LNCaP clone FGC (cell line): ENCODE results near the gene OPCML.

ENCODE experiments used
- DNase-seq: peaks from one replicate; pipeline ENCODE4 v3.0.0-alpha.2; 2011; ENCODE audit warnings: low read depth
- H3K4me3 ChIP-seq: 2 replicates; pipeline ENCODE4 v1.5.1; 2011; ENCODE audit warnings: mild to moderate bottlenecking, low read depth, low read length, control low read depth
- TF ChIP-seq, protein P1 (sequence below): IDR thresholded peaks from 2 replicates; pipeline ENCODE4 v1.5.1; 2012; ENCODE audit warnings: mild to moderate bottlenecking; ENCODE audit not compliant: control insufficient read depth, insufficient read depth; ENCODE audit errors: extremely low read depth

OPCML gene

GRCh38 chr11:132821014-132821413 lies 711.3 kb downstream of the OPCML start:
- DNase-seq: no peak
- no peak overlapping the region for H3K4me3 ChIP-seq
- TF ChIP-seq, protein P1, sequence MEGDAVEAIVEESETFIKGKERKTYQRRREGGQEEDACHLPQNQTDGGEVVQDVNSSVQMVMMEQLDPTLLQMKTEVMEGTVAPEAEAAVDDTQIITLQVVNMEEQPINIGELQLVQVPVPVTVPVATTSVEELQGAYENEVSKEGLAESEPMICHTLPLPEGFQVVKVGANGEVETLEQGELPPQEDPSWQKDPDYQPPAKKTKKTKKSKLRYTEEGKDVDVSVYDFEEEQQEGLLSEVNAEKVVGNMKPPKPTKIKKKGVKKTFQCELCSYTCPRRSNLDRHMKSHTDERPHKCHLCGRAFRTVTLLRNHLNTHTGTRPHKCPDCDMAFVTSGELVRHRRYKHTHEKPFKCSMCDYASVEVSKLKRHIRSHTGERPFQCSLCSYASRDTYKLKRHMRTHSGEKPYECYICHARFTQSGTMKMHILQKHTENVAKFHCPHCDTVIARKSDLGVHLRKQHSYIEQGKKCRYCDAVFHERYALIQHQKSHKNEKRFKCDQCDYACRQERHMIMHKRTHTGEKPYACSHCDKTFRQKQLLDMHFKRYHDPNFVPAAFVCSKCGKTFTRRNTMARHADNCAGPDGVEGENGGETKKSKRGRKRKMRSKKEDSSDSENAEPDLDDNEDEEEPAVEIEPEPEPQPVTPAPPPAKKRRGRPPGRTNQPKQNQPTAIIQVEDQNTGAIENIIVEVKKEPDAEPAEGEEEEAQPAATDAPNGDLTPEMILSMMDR: no peak

DNA sequence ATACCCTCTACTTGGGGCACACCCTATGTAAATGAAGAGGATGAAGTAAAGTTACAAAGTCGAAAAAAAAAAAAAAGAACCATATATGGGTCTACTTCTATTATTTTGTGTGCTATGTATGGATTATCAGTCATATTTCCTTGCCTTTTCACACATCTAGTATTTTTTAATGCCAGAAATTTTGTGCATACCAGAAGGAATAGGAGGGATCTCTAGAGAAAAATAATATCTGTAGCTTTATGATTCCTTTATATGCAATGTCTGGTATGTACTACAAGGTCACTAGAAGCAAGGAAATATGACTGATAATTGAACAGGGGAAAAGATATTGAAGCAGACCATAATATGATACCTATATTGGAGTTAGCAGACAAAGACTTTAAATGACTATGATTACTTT lies 713.4 kb downstream of the OPCML start:
- TF ChIP-seq, protein P1: no peak
- H3K4me3 ChIP-seq: no peak overlapping the region
- DNase-seq: no peak

- H3K4me3 ChIP-seq: no peak overlapping the region
- TF ChIP-seq, protein P1: no peak
- DNase-seq: no peak
These were observed 714.9 kb downstream of the OPCML start for GRCh38 chr11:132817387-132817786.

- TF ChIP-seq, protein P1: no peak
- no peak for DNase-seq
- H3K4me3 ChIP-seq: no peak overlapping the region
These were observed 717.9 kb downstream of the OPCML start for GRCh38 chr11:132814410-132814809.

- DNase-seq: no peak
- no peak overlapping the region for H3K4me3 ChIP-seq
- TF ChIP-seq, protein P1: no peak
These were observed 720.7 kb downstream of the OPCML start for GRCh38 chr11:132811649-132812048.

- no peak overlapping the region for H3K4me3 ChIP-seq
- no peak for DNase-seq
- TF ChIP-seq, protein P1: no peak
These were observed 723.2 kb downstream of the OPCML start for GRCh38 chr11:132809070-132809469.

DNA sequence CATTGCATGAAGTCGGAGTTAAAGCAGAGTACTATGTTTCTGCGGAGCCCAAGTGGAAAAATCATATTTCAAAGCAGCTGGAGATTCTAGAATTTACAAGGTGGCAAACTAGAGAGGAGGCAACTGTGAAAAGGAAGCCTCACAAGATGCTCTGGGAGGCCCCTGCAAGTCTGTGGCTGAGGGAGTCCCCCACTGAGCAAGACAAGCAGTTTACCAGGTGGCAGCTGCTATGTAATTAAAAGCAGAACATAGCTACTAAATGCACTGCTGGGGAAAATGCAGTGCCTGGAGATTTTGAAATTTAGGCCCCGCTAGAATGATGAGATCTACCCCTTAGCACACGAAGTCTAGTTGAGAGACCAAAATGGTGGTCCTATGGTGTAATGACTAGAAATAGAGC lies 728.0 kb downstream of the OPCML start:
- H3K4me3 ChIP-seq: no peak overlapping the region
- DNase-seq: no peak

More for the DNA sequence above, 728.0 kb downstream of the OPCML start:
- TF ChIP-seq, protein P1: no peak
